Esophagus squamous epithelium (tissue), 4 donors: Measurements from ENCODE around the gene CCDC186. TPM values are rescaled to one million over a fixed set of nuclear protein-coding genes. Genes with fewer than 3 reads are reported as not detected.

Experiments used
- small RNA-seq, 4 donors: library from RNA; depleted of rRNA; stranded (forward); fragments of <200 nt; gene quantifications; one replicate each; pipeline ENCODE3, GENCODE V24; 2016
- total RNA-seq, 4 donors: library from RNA; depleted of rRNA; stranded (reverse); fragments of >200 nt; gene quantifications; one replicate each; pipeline ENCODE4 v1.1.0, GENCODE V29; 2016

CCDC186 gene
- total RNA-seq, 4 donors from 2014 or later = 15.5 to 28.4 (median 23.5) TPM

Small RNAs within 50 kb of the gene (small RNA-seq; reads per million reads assigned to genes)
- gene RF02277 = 0 reads per million in 4 donors
- gene RNU6-709P = 0 reads per million in 4 donors

Other genes starting within 250 kb of the CCDC186 start
- gene ADRB1, start 130.3 kb downstream of the CCDC186 start, total RNA-seq = 1 to 10 TPM in 1 of 4 donors, under 1 TPM in 2, not detected in 1; 0.18 to 1.1 (median 0.27) TPM
- gene TDRD1, start 5.2 kb upstream of the CCDC186 start, total RNA-seq = 1 to 10 TPM in 1 of 4 donors, under 1 TPM in 1, not detected in 2; under 0.01 to 1.3 TPM
- 1 to 10 TPM; 2.9 to 5.7 (median 4.9) TPM for gene VWA2, start 65.1 kb upstream of the CCDC186 start, total RNA-seq
- gene AFAP1L2, start 230.3 kb upstream of the CCDC186 start, total RNA-seq = 10 to 100 TPM in 3 of 4 donors, 1 to 10 TPM in 1; 9.8 to 15.5 (median 11.8) TPM